Esophagus squamous epithelium (tissue), 5 donors: ENCODE measurements around the gene AGBL1. TPM values are rescaled to one million over a fixed set of nuclear protein-coding genes. Genes with fewer than 3 reads are reported as not detected.

ENCODE experiments used
- DNase-seq: peaks from one replicate; lab custom pipeline; 2025; lab: John Stamatoyannopoulos, UW
- H3K27ac ChIP-seq, 4 donors: fragments of 200-600 bp; sonication (generic); one replicate each; pipeline ENCODE4 v1.5.1; 2016 to 2019; ENCODE audit warnings: mild to moderate bottlenecking in 1 of 4
- H3K27me3 ChIP-seq, 4 donors: fragments of 200-600 bp; sonication (generic); 1 replicate in 3 of 4; 2 replicates in 1 of 4; pipeline versions ENCODE4 v1.5.1 to v1.6.0; 2017 to 2021; ENCODE audit warnings: antibody characterized with exemption in 1 of 4
- H3K36me3 ChIP-seq, 3 donors: fragments of 200-600 bp; sonication (generic); one replicate each; pipeline ENCODE4 v1.5.1; 2016 to 2019
- H3K4me1 ChIP-seq, 3 donors: fragments of 200-600 bp; sonication (generic); one replicate each; pipeline ENCODE4 v1.5.1; 2017 to 2019
- H3K4me3 ChIP-seq, 4 donors: fragments of 200-600 bp; sonication (generic); 1 replicate in 3 of 4; 2 replicates in 1 of 4; pipeline ENCODE4 v1.5.1; 2016 to 2019; ENCODE audit warnings: mild to moderate bottlenecking in 2 of 4, moderate library complexity in 1 of 4
- H3K9me3 ChIP-seq, 3 donors: fragments of 200-600 bp; sonication (generic); one replicate each; pipeline ENCODE4 v1.5.1; 2016 to 2019
- POLR2A ChIP-seq, 4 donors: fragments of 450-650 bp; IDR thresholded peaks; one replicate each; pipeline ENCODE4 v1.6.1; 2017; ENCODE audit warnings: antibody characterized with exemption in 4 of 4, mild to moderate bottlenecking in 4 of 4, moderate library complexity in 3 of 4
- WGBS, 2 donors: methylation state at CpG; one replicate each; pipeline ENCODE4 v1.1.5; 2018; 5-methylcytosine and 5-hydroxymethylcytosine counted together
- intact Hi-C: fragments of 100-400 bp; cut with DNase I; formaldehyde crosslinking; loops from one replicate; pipeline ENCODE4 v1.15.0; 2022
- total RNA-seq, 4 donors: library from RNA; depleted of rRNA; stranded (reverse); fragments of >200 nt; gene quantifications; one replicate each; pipeline ENCODE4 v1.1.0, GENCODE V29; 2016
- TF ChIP-seq, protein P1 (sequence below), 6 experiments: fragments of 450-650 bp in 4 of 6; fragments of 200-600 bp in 2 of 6; sonication (generic) in 2 of 6; IDR thresholded peaks; one replicate each; pipeline ENCODE4 v1.5.1; 2016 to 2019; ENCODE audit warnings: antibody characterized with exemption in 6 of 6, mild to moderate bottlenecking in 4 of 6, moderate library complexity in 4 of 6
- donor health status: DM: yes; HTN: yes; CAD: no.

The AGBL1 gene
- total RNA-seq, 4 donors from 2014 or later = 0.11 to 0.21 (median 0.19) TPM; not detected in 1

DNA sequence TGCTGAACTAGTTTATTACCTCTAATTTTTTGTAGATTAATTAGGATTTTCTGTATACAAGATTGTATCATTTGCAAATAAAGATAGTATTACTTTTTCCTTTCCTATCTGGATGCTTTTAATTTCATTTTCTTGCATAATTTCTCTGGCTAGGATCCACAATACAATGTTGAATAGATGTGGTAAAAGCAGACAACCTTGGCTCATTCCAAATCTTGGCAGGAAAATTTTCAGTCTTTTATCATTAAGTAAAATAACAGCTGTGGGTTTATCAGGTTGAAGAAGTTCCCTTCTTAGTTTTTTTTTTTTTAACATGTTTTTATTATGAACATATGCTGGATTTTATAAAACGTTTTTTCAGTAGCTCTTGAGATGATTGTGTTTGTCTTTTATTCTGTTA is 422.6 kb downstream of the AGBL1 start:
- H3K27ac ChIP-seq = no peak overlapping the region
- no peak for DNase-seq
- H3K36me3 ChIP-seq = no peaks in the 10 kb centered on the region
- 6 to 7% methylated on average over 1 of the region's 1 CpG for WGBS, 2 donors
- TF ChIP-seq, protein P1, sequence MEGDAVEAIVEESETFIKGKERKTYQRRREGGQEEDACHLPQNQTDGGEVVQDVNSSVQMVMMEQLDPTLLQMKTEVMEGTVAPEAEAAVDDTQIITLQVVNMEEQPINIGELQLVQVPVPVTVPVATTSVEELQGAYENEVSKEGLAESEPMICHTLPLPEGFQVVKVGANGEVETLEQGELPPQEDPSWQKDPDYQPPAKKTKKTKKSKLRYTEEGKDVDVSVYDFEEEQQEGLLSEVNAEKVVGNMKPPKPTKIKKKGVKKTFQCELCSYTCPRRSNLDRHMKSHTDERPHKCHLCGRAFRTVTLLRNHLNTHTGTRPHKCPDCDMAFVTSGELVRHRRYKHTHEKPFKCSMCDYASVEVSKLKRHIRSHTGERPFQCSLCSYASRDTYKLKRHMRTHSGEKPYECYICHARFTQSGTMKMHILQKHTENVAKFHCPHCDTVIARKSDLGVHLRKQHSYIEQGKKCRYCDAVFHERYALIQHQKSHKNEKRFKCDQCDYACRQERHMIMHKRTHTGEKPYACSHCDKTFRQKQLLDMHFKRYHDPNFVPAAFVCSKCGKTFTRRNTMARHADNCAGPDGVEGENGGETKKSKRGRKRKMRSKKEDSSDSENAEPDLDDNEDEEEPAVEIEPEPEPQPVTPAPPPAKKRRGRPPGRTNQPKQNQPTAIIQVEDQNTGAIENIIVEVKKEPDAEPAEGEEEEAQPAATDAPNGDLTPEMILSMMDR (IDR thresholded peaks at IDR 0.05) = no peak
- no peak for TF ChIP-seq POLR2A (IDR thresholded peaks at IDR 0.05)
- H3K4me3 ChIP-seq = no peak overlapping the region
- H3K9me3 ChIP-seq = no peaks in the 10 kb centered on the region
- H3K4me1 ChIP-seq = no peaks in the 10 kb centered on the region
- no peaks in the 10 kb centered on the region for H3K27me3 ChIP-seq
- intact Hi-C loops = no loop called here

DNA sequence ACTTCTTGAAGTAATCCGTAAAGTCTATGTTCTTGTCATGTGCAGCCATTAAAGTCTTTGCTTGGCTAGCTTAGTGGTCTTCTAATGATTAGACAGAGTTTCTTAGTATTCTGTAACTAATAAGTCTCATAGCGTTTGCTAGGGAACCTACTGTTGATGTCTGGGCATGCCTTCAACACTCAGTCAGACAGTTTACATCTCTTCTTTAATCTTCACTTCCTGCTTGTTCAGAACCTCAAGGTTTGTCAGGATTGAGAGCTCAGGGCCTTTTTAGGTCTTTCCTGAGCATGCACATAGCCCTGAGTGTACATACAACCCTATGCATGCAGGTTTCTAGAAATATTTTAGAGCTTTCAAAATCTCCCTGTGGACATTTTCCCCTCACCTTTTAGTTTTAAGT is 426.3 kb downstream of the AGBL1 start:
- DNase-seq = no peak
- Histone ChIP-seq H3K9me3 (no peaks in the 10 kb centered on the region), H3K27ac (no peak overlapping the region), H3K4me3 (no peak overlapping the region), H3K36me3 (no peaks in the 10 kb centered on the region), H3K27me3 (no peaks in the 10 kb centered on the region), H3K4me1 (no peaks in the 10 kb centered on the region)
- TF ChIP-seq POLR2A (IDR thresholded peaks at IDR 0.05) = no peak
- TF ChIP-seq, protein P1 (IDR thresholded peaks at IDR 0.05) = no peak
- 59 to 68% methylated on average over 2 of the region's 2 CpGs for WGBS, 2 donors
- intact Hi-C loops = no loop called here

DNA sequence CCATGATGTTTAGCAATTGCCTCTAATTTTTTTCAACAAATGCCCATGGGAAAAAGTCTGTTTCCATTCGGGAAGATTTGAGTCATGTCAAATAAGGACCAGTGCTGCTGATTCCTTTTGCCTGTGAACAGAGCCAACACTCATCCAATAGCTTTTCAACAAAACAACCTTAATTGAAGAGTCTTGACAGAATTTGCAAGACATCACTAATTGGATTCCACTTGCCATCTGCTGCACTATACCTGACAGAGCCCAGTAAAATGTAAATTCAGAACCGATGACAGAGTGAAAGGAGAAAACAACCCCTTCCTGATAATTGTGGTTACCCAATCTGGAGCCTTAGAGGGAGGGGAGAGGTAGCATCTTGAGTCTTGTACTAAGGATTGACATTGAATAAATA is 426.7 kb downstream of the AGBL1 start:
- no peaks in the 10 kb centered on the region for H3K27me3 ChIP-seq
- H3K4me3 ChIP-seq = no peak overlapping the region
- no peak for TF ChIP-seq POLR2A (IDR thresholded peaks at IDR 0.05)
- TF ChIP-seq, protein P1 (IDR thresholded peaks at IDR 0.05) = no peak
- 62 to 69% methylated on average over 2 of the region's 2 CpGs for WGBS, 2 donors
- H3K27ac ChIP-seq = no peak overlapping the region
- no peaks in the 10 kb centered on the region for H3K36me3 ChIP-seq
- H3K4me1 ChIP-seq = no peaks in the 10 kb centered on the region
- intact Hi-C loops = no loop called here
- no peaks in the 10 kb centered on the region for H3K9me3 ChIP-seq
- DNase-seq = no peak

DNA sequence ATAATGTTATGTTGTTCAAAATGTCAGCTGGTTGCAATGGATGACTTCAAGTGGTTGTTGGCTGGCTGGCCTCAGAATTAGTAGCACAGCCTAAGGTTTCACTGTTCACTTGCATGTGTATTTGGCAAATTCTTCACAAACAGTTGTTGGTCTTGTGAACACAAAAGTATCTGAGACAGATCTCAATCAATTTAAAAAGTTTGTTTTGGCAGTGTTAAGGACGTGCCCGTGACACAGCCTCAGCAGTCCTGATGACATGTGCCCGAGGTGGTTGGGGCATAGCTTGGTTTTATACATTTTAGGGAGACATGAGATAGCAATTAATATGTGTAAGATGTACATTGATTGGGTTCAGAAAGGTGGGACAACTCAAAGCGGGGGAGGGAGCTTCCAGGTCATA is 436.0 kb downstream of the AGBL1 start:
- H3K27ac ChIP-seq = no peak overlapping the region
- no peaks in the 10 kb centered on the region for H3K36me3 ChIP-seq
- TF ChIP-seq POLR2A (IDR thresholded peaks at IDR 0.05) = no peak
- DNase-seq = no peak
- H3K9me3 ChIP-seq = no peaks in the 10 kb centered on the region
- H3K4me3 ChIP-seq = no peak overlapping the region
- intact Hi-C loops = no loop called here
- 78 to 83% methylated on average over 4 of the region's 4 CpGs for WGBS, 2 donors
- no peaks in the 10 kb centered on the region for H3K27me3 ChIP-seq
- H3K4me1 ChIP-seq = no peaks in the 10 kb centered on the region

DNA sequence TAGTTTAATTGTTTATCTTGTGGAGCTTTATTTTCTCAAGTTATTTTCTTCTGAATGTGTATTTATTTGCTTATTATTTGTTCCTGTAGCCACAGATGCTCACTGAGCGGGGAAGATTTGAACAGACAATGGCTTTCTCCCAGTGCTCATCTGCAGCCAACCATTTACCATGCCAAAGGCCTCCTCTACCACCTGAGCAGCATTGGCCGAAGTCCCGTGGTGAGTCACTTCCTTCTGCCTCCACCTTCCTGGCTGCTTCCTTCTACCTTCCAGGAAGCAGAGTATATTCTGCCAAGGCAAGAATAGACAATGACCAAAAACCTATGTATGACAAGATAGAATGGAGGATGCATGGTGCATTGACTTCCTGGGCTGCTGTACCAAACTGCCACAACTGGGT is 443.1 kb downstream of the AGBL1 start:
- TF ChIP-seq, protein P1 (IDR thresholded peaks at IDR 0.05) = no peak
- TF ChIP-seq POLR2A (IDR thresholded peaks at IDR 0.05) = no peak
- DNase-seq = no peak
- 37 to 56% methylated on average over 3 of the region's 3 CpGs for WGBS, 2 donors

More for the DNA sequence above, 443.1 kb downstream of the AGBL1 start:
- Histone ChIP-seq H3K9me3 (no peaks in the 10 kb centered on the region), H3K27me3 (no peaks in the 10 kb centered on the region), H3K4me3 (no peak overlapping the region), H3K27ac (no peak overlapping the region), H3K4me1 (no peaks in the 10 kb centered on the region), H3K36me3 (no peaks in the 10 kb centered on the region)
- intact Hi-C loops = no loop called here
